T-helper 2 cell treated with Interferon-gamma antibody and Interleukin-4, amounts not matched to agents 100 ng/mL and 5 ng/mL, for 36 hours (primary cell): Measurements from ENCODE around the gene LILRA1. TPM values are rescaled to one million over a fixed set of nuclear protein-coding genes. Genes with fewer than 3 reads are reported as not detected.
"Not testable (repeated sequence)": the region's sequence is repeated elsewhere in the genome, so short reads cannot be mapped to it uniquely, and the experiment has no call there.

Source experiments
- intact Hi-C: fragments of 100-400 bp; cut with micrococcal nuclease; formaldehyde crosslinking; loops from one replicate; pipeline ENCODE4 v1.15.1; 2023
- total RNA-seq: library from RNA; stranded (reverse); gene quantifications from 2 replicates; pipeline ENCODE4 v1.2.3, GENCODE V29; 2022

Gene LILRA1
- total RNA-seq, 1 donor from 2014 or later: not detected

GRCh38 chr19:54576411-54576976, 16.9 kb upstream of the LILRA1 start:
- intact Hi-C loops: no loop called here

- intact Hi-C loops: no loop called here
Observed at GRCh38 chr19:54577334-54577733, 16.1 kb upstream of the LILRA1 start.

GRCh38 chr19:54578268-54578667, 15.2 kb upstream of the LILRA1 start:
- intact Hi-C loops: not testable (repeated sequence)

- intact Hi-C loops: no loop called here
Observed at GRCh38 chr19:54586397-54586796, 7.0 kb upstream of the LILRA1 start.

GRCh38 chr19:54587026-54587425, 6.4 kb upstream of the LILRA1 start:
- intact Hi-C loops: no loop called here

- intact Hi-C loops: not testable (repeated sequence)
Observed at GRCh38 chr19:54593931-54594626, 647 bp downstream of the LILRA1 start.

GRCh38 chr19:54594737-54595136, 1.3 kb downstream of the LILRA1 start:
- intact Hi-C loops: no loop called here

- intact Hi-C loops: not testable (repeated sequence)
Observed at GRCh38 chr19:54595680-54596436, 2.4 kb downstream of the LILRA1 start.

- intact Hi-C loops: no loop called here
Observed at GRCh38 chr19:54600212-54600611, 6.8 kb downstream of the LILRA1 start.

GRCh38 chr19:54606230-54606629, 12.8 kb downstream of the LILRA1 start:
- intact Hi-C loops: no loop called here

GRCh38 chr19:54606891-54607784, 13.7 kb downstream of the LILRA1 start:
- intact Hi-C loops: no loop called here

GRCh38 chr19:54607785-54608150, 14.3 kb downstream of the LILRA1 start:
- intact Hi-C loops: no loop called here

- intact Hi-C loops: no loop called here
Observed at GRCh38 chr19:54608205-54608604, 14.8 kb downstream of the LILRA1 start.

- intact Hi-C loops: no loop called here
Observed at GRCh38 chr19:54608792-54609191, 15.4 kb downstream of the LILRA1 start.

- intact Hi-C loops: no loop called here
Observed at GRCh38 chr19:54609356-54609791, 15.9 kb downstream of the LILRA1 start.

GRCh38 chr19:54612428-54612827, 19.0 kb downstream of the LILRA1 start:
- intact Hi-C loops: no loop called here

- intact Hi-C loops: no loop called here
Observed at GRCh38 chr19:54614726-54615125, 21.3 kb downstream of the LILRA1 start.

- intact Hi-C loops: no loop called here
Observed at GRCh38 chr19:54616057-54616456, 22.6 kb downstream of the LILRA1 start.

- intact Hi-C loops: no loop called here
Observed at GRCh38 chr19:54616821-54617560, 23.6 kb downstream of the LILRA1 start.

GRCh38 chr19:54620464-54620863, 27.0 kb downstream of the LILRA1 start:
- intact Hi-C loops: no loop called here

GRCh38 chr19:54622431-54622830, 29.0 kb downstream of the LILRA1 start:
- intact Hi-C loops: no loop called here
